Gastroesophageal sphincter (tissue), 4 donors: Measurements from ENCODE around the gene SOX12. TPM values are rescaled to one million over a fixed set of nuclear protein-coding genes. Genes with fewer than 3 reads are reported as not detected.
"Not testable (repeated sequence)": the region's sequence is repeated elsewhere in the genome, so short reads cannot be mapped to it uniquely, and the experiment has no call there.

Experiments
- ATAC-seq: fragments of 150-250 bp; one replicate; pipeline ENCODE4 v1.9.1; 2016; ENCODE audit warnings: mild to moderate bottlenecking, moderate library complexity
- H3K27ac ChIP-seq, 4 donors: fragments of 200-600 bp; sonication (generic) in 3 of 4; 1 replicate in 3 of 4; 2 replicates in 1 of 4; pipeline ENCODE4 v1.5.1; 2016 to 2019
- H3K27me3 ChIP-seq: fragments of 200-600 bp; sonication (generic); one replicate; pipeline ENCODE4 v1.5.1; 2019
- H3K36me3 ChIP-seq, 2 donors: fragments of 200-600 bp; sonication (generic); one replicate each; pipeline ENCODE4 v1.5.1; 2019; ENCODE audit warnings: control low read depth in 1 of 2
- H3K4me1 ChIP-seq, 3 donors: fragments of 200-600 bp; sonication (generic); 1 replicate in 2 of 3; 2 replicates in 1 of 3; pipeline ENCODE4 v1.5.1; 2016 to 2019; ENCODE audit warnings: control low read depth in 2 of 3
- H3K4me3 ChIP-seq, 2 donors: fragments of 200-600 bp; sonication (generic); one replicate each; pipeline ENCODE4 v1.5.1; 2019; ENCODE audit warnings: mild to moderate bottlenecking in 1 of 2, moderate library complexity in 1 of 2
- H3K9me3 ChIP-seq, 3 donors: fragments of 200-600 bp; sonication (generic); one replicate each; pipeline ENCODE4 v1.5.1; 2017 to 2019; ENCODE audit warnings: control low read depth in 2 of 3
- EP300 ChIP-seq: sonication (generic); formaldehyde crosslinking; IDR thresholded peaks from one replicate; pipeline ENCODE4 v1.6.1; 2017; ENCODE audit warnings: antibody characterized with exemption, mild to moderate bottlenecking
- POLR2A ChIP-seq, 2 donors: fragments of 450-650 bp; IDR thresholded peaks; one replicate each; pipeline ENCODE4 v1.6.1; 2017; ENCODE audit warnings: antibody characterized with exemption in 2 of 2, mild to moderate bottlenecking in 2 of 2, moderate library complexity in 1 of 2
- POLR2AphosphoS5 ChIP-seq: sonication (generic); formaldehyde crosslinking; IDR thresholded peaks from one replicate; pipeline ENCODE4 v1.6.1; 2017; ENCODE audit warnings: antibody characterized with exemption
- WGBS, 2 donors: methylation state at CpG; one replicate each; pipeline ENCODE4 v1.1.5; 2018; ENCODE audit warnings: low coverage in 1 of 2; 5-methylcytosine and 5-hydroxymethylcytosine counted together
- total RNA-seq, 4 donors: library from RNA; depleted of rRNA; stranded (reverse); fragments of >200 nt; gene quantifications; one replicate each; pipeline ENCODE4 v1.1.0, GENCODE V29; 2016
- TF ChIP-seq, protein P1 (sequence below), 4 experiments: fragments of 200-600 bp in 2 of 4; fragments of 450-650 bp in 2 of 4; sonication (generic) in 1 of 4; IDR thresholded peaks; one replicate each; pipeline ENCODE4 v1.5.1; 2017 to 2019; ENCODE audit warnings: antibody characterized with exemption in 4 of 4, mild to moderate bottlenecking in 2 of 4, moderate library complexity in 2 of 4

SOX12 gene
- total RNA-seq, 4 donors from 2014 or later = 3.4 to 7.3 (median 5.9) TPM

DNA sequence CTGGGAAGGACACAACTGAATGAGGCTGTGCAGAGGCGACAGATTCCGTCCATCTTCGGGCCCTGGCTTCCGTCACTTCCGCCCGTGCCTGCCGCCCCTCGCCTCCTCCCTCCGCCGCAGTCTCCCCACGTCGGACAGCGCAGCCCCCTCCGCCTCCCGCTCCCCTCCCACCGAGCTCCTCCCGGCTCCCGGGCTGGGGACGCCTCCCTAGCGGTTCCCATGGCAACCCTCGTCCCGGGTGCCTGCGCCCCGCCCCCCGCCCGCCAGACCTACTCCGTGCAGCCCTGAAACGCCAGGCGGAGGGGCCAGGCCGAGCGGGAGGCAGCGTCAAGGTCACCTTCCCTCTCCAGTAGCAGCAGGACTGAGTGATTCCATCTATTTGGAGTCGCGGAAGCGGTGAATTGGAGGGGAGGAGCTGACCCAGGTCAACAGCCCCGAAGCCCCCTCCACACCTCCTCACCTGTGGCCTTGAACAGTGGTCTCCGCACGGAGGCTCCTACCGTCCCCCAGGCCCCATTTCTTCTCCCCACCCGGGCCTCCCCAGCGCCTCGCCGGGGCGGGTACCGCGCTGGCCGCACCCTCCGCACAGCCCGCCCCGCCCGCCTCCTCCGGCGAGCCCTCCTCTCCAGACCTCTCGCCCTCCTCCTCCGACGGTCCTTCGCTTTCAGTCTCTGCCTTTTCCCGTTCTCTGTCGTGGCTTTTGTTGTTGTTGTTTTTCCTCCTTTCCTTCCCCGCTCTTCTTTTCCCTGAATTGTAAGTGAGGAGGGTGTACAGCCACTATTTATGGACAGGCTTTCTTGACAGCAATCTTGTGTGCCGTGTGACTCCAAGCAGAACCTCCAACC lies 22.5 kb downstream of the SOX12 start:
- Histone ChIP-seq H3K36me3 (peaks cover 0 to 32% of the 10 kb centered on the region in 2 donors), H3K27me3 (no peaks in the 10 kb centered on the region), H3K9me3 (no peaks in the 10 kb centered on the region), H3K4me1 (peaks cover 0 to 40% (median 8%) of the 10 kb centered on the region in 3 donors), H3K4me3 (peak overlapping the region; percentile 48 to 65), H3K27ac (peak overlapping the region; percentile 75 to 95 (median 92))
- ATAC-seq = peak; percentile 93
- 0 to 2% methylated on average over 12 to 15 of the region's 61 CpGs for whole genome bisulfite sequencing, 2 donors
- no peak for TF ChIP-seq EP300
- peak; percentile 63 for TF ChIP-seq POLR2AphosphoS5
- TF ChIP-seq, protein P1, sequence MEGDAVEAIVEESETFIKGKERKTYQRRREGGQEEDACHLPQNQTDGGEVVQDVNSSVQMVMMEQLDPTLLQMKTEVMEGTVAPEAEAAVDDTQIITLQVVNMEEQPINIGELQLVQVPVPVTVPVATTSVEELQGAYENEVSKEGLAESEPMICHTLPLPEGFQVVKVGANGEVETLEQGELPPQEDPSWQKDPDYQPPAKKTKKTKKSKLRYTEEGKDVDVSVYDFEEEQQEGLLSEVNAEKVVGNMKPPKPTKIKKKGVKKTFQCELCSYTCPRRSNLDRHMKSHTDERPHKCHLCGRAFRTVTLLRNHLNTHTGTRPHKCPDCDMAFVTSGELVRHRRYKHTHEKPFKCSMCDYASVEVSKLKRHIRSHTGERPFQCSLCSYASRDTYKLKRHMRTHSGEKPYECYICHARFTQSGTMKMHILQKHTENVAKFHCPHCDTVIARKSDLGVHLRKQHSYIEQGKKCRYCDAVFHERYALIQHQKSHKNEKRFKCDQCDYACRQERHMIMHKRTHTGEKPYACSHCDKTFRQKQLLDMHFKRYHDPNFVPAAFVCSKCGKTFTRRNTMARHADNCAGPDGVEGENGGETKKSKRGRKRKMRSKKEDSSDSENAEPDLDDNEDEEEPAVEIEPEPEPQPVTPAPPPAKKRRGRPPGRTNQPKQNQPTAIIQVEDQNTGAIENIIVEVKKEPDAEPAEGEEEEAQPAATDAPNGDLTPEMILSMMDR (IDR thresholded peaks at IDR 0.05) = peak in 2 of 4 experiments; percentile 4 to 6
- TF ChIP-seq POLR2A (IDR thresholded peaks at IDR 0.05) = peak; percentile 27 to 47

DNA sequence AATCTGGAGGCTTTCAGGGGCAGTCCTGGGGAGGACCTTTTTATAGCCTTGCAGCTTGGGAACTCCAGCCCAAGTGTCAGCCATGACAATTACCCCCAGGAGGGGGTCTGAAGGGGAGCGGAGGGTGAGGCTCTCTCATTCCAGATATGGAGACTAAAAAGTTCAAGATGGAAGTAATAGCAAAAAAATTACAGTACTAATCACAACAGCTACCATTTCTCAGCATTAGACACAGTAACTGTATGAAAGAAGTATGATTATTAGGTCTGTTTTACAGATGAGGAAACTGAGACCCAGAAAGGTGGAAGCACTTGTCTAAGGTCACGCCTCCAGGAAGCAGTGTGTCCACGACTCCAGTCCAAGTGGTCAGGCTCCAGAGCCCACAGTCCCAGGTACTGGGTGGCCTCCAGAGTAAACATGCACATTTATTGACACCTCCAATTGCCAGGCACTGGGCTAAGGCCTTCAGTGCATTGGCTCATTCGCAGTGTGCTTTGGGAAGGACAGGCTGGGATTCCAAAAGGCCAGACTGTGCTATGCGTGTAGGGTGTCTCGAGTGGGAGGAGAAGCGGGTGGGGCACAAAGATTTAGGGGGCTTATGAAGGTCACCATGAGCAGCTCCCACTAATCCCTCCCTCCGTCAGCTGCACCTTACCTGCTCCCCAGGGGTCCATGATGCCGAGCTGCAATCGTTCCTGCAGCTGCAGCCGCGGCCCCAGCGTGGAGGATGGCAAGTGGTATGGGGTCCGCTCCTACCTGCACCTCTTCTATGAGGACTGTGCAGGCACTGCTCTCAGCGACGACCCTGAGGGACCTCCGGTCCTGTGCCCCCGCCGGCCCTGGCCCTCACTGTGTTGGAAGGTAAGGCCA lies 23.9 kb downstream of the SOX12 start:
- Histone ChIP-seq H3K9me3 (no peaks in the 10 kb centered on the region), H3K27ac (peak overlapping the region in 3 of 4 donors; percentile 91 to 95 (median 93)), H3K27me3 (no peaks in the 10 kb centered on the region), H3K4me3 (peak overlapping the region in 1 of 2 donors; percentile 65), H3K36me3 (peaks cover 0 to 43% of the 10 kb centered on the region in 2 donors), H3K4me1 (peaks cover 0 to 42% (median 8%) of the 10 kb centered on the region in 3 donors)
- TF ChIP-seq, protein P1 (IDR thresholded peaks at IDR 0.05) = no peak
- TF ChIP-seq EP300 (no peak), POLR2A (IDR thresholded peaks at IDR 0.05) (no peak), POLR2AphosphoS5 (no peak)
- ATAC-seq = no peak
- 71 to 97% methylated on average over 1 to 4 of the region's 19 CpGs for WGBS, 2 donors

DNA sequence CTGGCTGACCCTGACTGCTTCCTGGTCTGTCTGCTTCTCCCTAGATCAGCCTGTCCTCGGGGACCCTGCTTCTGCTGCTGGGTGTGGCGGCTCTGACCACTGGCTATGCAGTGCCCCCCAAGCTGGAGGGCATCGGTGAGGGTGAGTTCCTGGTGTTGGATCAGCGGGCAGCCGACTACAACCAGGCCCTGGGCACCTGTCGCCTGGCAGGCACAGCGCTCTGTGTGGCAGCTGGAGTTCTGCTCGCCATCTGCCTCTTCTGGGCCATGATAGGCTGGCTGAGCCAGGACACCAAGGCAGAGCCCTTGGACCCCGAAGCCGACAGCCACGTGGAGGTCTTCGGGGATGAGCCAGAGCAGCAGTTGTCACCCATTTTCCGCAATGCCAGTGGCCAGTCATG lies 27.8 kb downstream of the SOX12 start:
- no peak overlapping the region for H3K4me3 ChIP-seq
- peaks cover 0 to 24% (median 5%) of the 10 kb centered on the region in 3 donors for H3K4me1 ChIP-seq
- no peaks in the 10 kb centered on the region for H3K9me3 ChIP-seq
- WGBS, 2 donors = 40% methylated on average over 1 of the region's 13 CpGs; no CpG with 5 or more reads in 1 of the 2 donors
- no peaks in the 10 kb centered on the region for H3K27me3 ChIP-seq
- H3K27ac ChIP-seq = no peak overlapping the region
- no peak for TF ChIP-seq POLR2AphosphoS5
- TF ChIP-seq, protein P1 (IDR thresholded peaks at IDR 0.05) = no peak
- TF ChIP-seq POLR2A (IDR thresholded peaks at IDR 0.05) = peak in 1 of 2 donors; percentile 12
- peaks cover 0 to 43% of the 10 kb centered on the region in 2 donors for H3K36me3 ChIP-seq
- no peak for ATAC-seq

DNA sequence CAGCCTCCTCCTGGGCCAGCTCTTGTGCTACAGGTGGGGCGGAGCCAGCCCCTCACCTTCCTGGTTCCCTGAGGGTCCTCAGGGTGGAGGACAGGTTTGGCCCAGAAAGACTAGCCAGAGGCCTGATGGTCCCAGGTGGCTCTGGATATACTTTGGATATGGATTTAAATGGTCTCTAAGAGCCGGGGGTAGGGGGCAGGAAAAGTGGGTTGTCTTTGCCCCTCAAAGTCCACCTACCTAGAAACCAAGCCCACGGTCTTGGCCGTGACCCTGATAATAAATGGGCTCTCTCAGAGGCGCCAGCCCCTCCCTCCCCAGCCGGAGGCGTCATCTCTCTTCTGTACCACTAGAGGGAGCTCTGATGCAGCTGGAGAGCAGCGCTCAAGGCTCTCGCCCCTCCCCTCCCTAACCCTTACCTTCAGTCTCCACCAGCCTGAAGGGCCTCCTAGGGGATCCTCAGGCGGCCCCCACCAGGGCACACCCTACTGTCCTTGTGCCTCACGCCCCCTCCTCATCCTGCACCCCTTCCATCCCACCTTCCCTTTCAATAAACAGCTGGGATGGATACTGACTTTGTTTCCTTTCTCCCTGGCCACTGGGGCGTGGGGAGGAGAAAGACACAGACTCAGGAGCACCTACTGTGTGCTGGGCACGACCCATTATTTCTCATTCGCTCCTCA lies 29.1 kb downstream of the SOX12 start:
- 13 to 53% methylated on average over 3 to 9 of the region's 14 CpGs for WGBS, 2 donors
- H3K36me3 ChIP-seq = peaks cover 0 to 40% of the 10 kb centered on the region in 2 donors
- no peak overlapping the region for H3K27ac ChIP-seq
- TF ChIP-seq POLR2AphosphoS5 (no peak), POLR2A (IDR thresholded peaks at IDR 0.05) (no peak), EP300 (no peak)
- TF ChIP-seq, protein P1 (IDR thresholded peaks at IDR 0.05) = peak in 3 of 4 experiments; percentile 82 to 96 (median 88)
- H3K4me1 ChIP-seq = peaks cover 0 to 11% (median 0%) of the 10 kb centered on the region in 3 donors
- H3K4me3 ChIP-seq = no peak overlapping the region
- no peaks in the 10 kb centered on the region for H3K9me3 ChIP-seq
- peak; percentile 88 for ATAC-seq
- H3K27me3 ChIP-seq = no peaks in the 10 kb centered on the region

DNA sequence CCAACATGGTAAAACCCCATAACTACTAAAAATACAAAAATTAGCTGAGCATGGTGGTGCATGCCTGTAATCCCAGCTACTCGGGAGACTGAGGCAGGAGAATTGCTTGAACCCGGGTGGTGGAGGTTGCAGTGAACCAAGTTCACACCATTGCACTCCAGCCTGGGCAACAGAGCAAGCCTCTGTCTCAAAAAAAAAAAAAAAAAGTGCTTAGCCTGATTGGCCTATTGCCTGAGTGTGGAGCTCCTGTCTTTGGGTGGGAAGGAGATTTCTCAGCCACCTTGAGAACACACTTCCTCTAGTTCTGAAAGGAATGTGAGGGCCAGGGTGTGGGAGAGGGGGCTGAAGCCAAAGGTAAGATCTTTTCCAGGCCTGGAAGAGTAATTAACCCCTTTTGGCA lies 30.8 kb downstream of the SOX12 start:
- not testable (repeated sequence) for H3K4me3 ChIP-seq, ATAC-seq, H3K4me1 ChIP-seq, H3K27ac ChIP-seq, H3K27me3 ChIP-seq, H3K9me3 ChIP-seq
- whole genome bisulfite sequencing, 2 donors = 86% methylated on average over 2 of the region's 2 CpGs; no CpG with 5 or more reads in 1 of the 2 donors
- peaks cover 0 to 27% of the 10 kb centered on the region in 2 donors for H3K36me3 ChIP-seq
